Measurements from ENCODE around the gene OR7E24. TPM values are rescaled to one million over a fixed set of nuclear protein-coding genes. Genes with fewer than 3 reads are reported as not detected.
A peak's percentile ranks its signal among the peaks of the same experiment; 100 is the strongest.
"Not testable (repeated sequence)": the region's sequence is repeated elsewhere in the genome, so short reads cannot be mapped to it uniquely, and the experiment has no call there.

The OR7E24 gene
- not detected for total RNA-seq

- Mint-ChIP-seq H3K27ac (no peak within 1 kb of the TSS), H3K9me3 (peaks cover 3 to 16% of the 10 kb centered on the region in 2 donors), H3K36me3 (peaks cover 0 to 7% of the 10 kb centered on the region in 2 donors)
- no peak for DNase-seq (ENCODE audit: low spot score in 2 of 2)
- ATAC-seq = no peak
These were observed at the start of gene OR7E24 for GRCh38 chr19:9250630-9251029. Gene OR7E24 (plus strand): TSS chr19:9250930. CDS start chr19:9251044, 114 bp downstream.

DNA sequence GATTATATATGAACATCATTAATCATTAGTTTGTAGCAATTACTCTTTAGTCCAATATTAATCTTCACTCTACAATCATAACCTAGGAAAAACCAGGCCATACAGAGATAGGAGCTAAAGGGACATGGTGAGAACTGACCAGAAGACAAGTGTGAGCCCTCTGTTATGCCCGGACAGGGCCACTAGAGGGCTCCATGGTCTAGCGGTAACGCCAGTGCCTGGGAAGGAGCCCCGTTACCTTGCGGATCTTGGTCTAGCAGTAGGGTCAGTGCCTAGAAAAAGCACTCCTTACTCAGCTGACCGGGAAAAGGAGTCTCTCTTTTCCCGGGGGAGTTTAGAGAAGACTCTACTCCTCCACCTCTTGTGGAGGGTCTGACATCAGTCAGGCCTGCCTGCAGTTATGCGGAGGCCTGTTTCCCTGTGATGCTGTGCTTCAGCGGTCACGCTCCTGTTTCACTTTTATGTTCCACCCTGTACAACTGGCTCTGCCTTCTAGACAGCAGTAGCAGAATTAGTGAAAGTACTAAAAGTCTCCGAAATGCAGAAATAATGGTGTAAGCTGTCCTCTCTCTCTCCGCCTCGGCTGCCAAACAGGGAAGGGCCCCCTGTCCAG, 45.1 kb upstream of the OR7E24 start:
- DNase-seq (ENCODE audit: low spot score in 2 of 2) (peak; percentile 65 to 71), ATAC-seq (peak; percentile 63 to 79)
- no peaks in the 10 kb centered on the region for H3K36me3 Mint-ChIP-seq
- H3K27ac Mint-ChIP-seq = no peak overlapping the region
- H3K9me3 Mint-ChIP-seq = no peaks in the 10 kb centered on the region

GRCh38 chr19:9219489-9219888, 31.2 kb upstream of the OR7E24 start, which contains the start of gene OR7D4:
Gene OR7D4 (minus strand): TSS chr19:9219589. CDS start chr19:9214837, 4,752 bp downstream.
- DNase-seq (ENCODE audit: low spot score in 2 of 2) (no peak), ATAC-seq (no peak)
- Mint-ChIP-seq H3K27ac (no peak within 1 kb of the TSS), H3K9me3 (peaks cover 6 to 7% of the 10 kb centered on the region in 2 donors), H3K36me3 (peaks cover 6 to 9% of the 10 kb centered on the region in 2 donors)

- DNase-seq (ENCODE audit: low spot score in 2 of 2) = no peak
- Mint-ChIP-seq H3K27ac (no peak overlapping the region), H3K9me3 (peaks cover 3 to 16% of the 10 kb centered on the region in 2 donors), H3K36me3 (peaks cover 0 to 7% of the 10 kb centered on the region in 2 donors)
- no peak for ATAC-seq
These were observed 506 bp downstream of the OR7E24 start for GRCh38 chr19:9251236-9251635.

DNA sequence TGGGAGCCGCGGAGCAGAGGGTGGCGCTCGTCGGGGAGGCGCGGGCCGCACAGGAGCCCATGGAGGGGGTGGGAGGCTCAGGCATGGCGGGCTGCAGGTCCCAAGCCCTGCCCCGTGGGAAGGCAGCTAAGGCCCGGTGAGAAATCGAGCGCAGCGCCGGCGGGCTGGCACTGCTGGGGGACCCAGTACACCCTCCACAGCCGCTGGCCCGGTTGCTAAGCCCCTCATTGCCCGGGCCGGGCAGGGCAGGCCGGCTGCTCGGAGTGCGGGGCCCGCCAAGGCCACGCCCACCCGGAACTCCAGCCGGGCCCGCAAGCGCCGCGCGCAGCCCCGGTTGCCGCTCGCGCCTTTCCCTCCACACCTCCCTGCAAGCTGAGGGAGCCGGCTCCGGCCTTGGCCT, 32.8 kb downstream of the OR7E24 start:
- peaks cover 37 to 57% of the 10 kb centered on the region in 2 donors for H3K36me3 Mint-ChIP-seq
- H3K27ac Mint-ChIP-seq, ATAC-seq: not testable (repeated sequence)
- H3K9me3 Mint-ChIP-seq = peaks cover 43 to 51% of the 10 kb centered on the region in 2 donors
- DNase-seq (ENCODE audit: low spot score in 2 of 2) = peak in 1 of 2 donors; percentile 9

- ATAC-seq (no peak), DNase-seq (ENCODE audit: low spot score in 2 of 2) (no peak)
- H3K9me3 Mint-ChIP-seq = peaks cover 29 to 35% of the 10 kb centered on the region in 2 donors
- no peak overlapping the region for H3K27ac Mint-ChIP-seq
- peaks cover 37 to 58% of the 10 kb centered on the region in 2 donors for H3K36me3 Mint-ChIP-seq
These were observed 38.6 kb downstream of the OR7E24 start for GRCh38 chr19:9289231-9289884.

DNA sequence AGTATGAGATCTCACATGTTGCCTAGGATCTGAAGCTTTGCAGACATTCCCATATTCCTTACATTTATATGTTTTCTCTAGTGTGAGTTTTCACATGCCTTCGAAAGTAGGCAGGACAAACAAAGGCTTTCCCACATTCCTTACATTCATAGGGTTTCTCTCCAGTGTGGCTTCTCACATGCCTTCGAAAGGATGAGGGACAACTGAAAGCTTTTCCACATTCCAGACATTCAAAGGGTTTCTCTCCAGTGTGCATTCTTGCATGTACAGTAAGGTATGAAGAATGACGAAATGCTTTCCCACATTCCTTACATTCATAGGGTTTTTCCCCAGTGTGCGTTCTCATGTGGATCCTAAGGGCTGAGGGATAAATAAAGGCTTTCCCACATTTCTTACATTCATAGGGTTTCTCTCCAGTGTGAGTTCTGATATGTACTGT, 44.7 kb downstream of the OR7E24 start:
- Mint-ChIP-seq H3K27ac (no peak overlapping the region), H3K36me3 (peaks cover 75 to 88% of the 10 kb centered on the region in 2 donors), H3K9me3 (peaks cover 27 to 35% of the 10 kb centered on the region in 2 donors)
- DNase-seq (ENCODE audit: low spot score in 2 of 2) (no peak), ATAC-seq (no peak)

DNA sequence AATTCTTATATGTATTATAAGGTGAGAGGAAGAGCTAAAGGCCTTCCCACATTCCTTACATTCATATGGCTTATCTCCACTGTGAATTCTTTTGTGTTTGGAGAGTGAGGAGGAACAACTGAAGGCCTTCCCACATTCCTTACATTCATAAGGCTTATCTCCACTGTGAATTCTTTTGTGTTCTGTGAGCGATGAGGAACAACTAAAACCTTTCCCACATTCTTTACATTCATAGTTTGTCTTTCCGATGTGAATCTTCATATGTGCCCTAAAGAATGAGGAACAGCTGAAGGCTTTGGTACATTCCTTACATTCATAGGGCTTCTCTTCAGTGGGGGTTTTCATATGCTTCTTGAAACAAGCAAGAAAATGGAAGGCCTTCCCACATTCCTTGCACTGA, 45.6 kb downstream of the OR7E24 start:
- peaks cover 82 to 94% of the 10 kb centered on the region in 2 donors for H3K36me3 Mint-ChIP-seq
- no peak for ATAC-seq
- DNase-seq (ENCODE audit: low spot score in 2 of 2) = no peak
- no peak overlapping the region for H3K27ac Mint-ChIP-seq
- peaks cover 36 to 44% of the 10 kb centered on the region in 2 donors for H3K9me3 Mint-ChIP-seq

Other genes with a start within 250 kb of the OR7E24 start
- under 1 TPM in 1 of 2 donors, not detected in 1; 0.02 TPM for gene MUC16, start 240.5 kb upstream of the OR7E24 start, total RNA-seq
- not detected for gene OR1M1, start 163.9 kb upstream of the OR7E24 start, total RNA-seq
- not detected for gene OR7G2, start 143.5 kb upstream of the OR7E24 start, total RNA-seq
- not detected for gene OR7G1, start 135.2 kb upstream of the OR7E24 start, total RNA-seq
- gene OR7G3, start 124.0 kb upstream of the OR7E24 start, total RNA-seq = not detected
- gene ZNF317, start 110.5 kb upstream of the OR7E24 start, total RNA-seq = 10 to 100 TPM; 45.7 to 50.4 TPM
- under 1 TPM; 0.08 to 0.57 TPM for gene OR7D2, start 72.0 kb upstream of the OR7E24 start, total RNA-seq
- gene OR7D4, start 31.3 kb upstream of the OR7E24 start, total RNA-seq = not detected
- 1 to 10 TPM; 6.0 to 8.8 TPM for gene ZNF699, start 58.9 kb downstream of the OR7E24 start, total RNA-seq
- 1 to 10 TPM; 8.2 to 9.2 TPM for gene ZNF559, start 73.2 kb downstream of the OR7E24 start, total RNA-seq
- 1 to 10 TPM in 1 of 2 donors, under 1 TPM in 1; 0.41 to 1.2 TPM for gene ZNF177, start 112.1 kb downstream of the OR7E24 start, total RNA-seq
- 10 to 100 TPM; 27.7 to 31.9 TPM for gene ZNF266, start 184.6 kb downstream of the OR7E24 start, total RNA-seq
- under 1 TPM in 1 of 2 donors, not detected in 1; 0.27 TPM for gene ZNF560, start 247.7 kb downstream of the OR7E24 start, total RNA-seq